ENCODE results near the gene EGFL7. TPM values are rescaled to one million over a fixed set of nuclear protein-coding genes. Genes with fewer than 3 reads are reported as not detected.

The EGFL7 gene
- total RNA-seq, 1 donor from 2014 or later = 38.2 TPM

GRCh38 chr9:136646827-136647711, 15.6 kb upstream of the EGFL7 start:
- Mint-ChIP-seq H3K4me3 (no peak overlapping the region), H3K9me3 (peaks cover 4% of the 10 kb centered on the region), H3K27me3 (ENCODE audit: low read depth) (peaks cover 17% of the 10 kb centered on the region), H3K36me3 (no peaks in the 10 kb centered on the region), H3K27ac (no peak overlapping the region), H3K4me1 (peaks cover 2% of the 10 kb centered on the region)
- DNase-seq (ENCODE audit: low spot score in 2 of 2, unreplicated experiment in 2 of 2) = no peak
- TF ChIP-seq, protein P1, sequence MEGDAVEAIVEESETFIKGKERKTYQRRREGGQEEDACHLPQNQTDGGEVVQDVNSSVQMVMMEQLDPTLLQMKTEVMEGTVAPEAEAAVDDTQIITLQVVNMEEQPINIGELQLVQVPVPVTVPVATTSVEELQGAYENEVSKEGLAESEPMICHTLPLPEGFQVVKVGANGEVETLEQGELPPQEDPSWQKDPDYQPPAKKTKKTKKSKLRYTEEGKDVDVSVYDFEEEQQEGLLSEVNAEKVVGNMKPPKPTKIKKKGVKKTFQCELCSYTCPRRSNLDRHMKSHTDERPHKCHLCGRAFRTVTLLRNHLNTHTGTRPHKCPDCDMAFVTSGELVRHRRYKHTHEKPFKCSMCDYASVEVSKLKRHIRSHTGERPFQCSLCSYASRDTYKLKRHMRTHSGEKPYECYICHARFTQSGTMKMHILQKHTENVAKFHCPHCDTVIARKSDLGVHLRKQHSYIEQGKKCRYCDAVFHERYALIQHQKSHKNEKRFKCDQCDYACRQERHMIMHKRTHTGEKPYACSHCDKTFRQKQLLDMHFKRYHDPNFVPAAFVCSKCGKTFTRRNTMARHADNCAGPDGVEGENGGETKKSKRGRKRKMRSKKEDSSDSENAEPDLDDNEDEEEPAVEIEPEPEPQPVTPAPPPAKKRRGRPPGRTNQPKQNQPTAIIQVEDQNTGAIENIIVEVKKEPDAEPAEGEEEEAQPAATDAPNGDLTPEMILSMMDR (IDR thresholded peaks at IDR 0.05; ENCODE audit: unreplicated experiment) = no peak

DNA sequence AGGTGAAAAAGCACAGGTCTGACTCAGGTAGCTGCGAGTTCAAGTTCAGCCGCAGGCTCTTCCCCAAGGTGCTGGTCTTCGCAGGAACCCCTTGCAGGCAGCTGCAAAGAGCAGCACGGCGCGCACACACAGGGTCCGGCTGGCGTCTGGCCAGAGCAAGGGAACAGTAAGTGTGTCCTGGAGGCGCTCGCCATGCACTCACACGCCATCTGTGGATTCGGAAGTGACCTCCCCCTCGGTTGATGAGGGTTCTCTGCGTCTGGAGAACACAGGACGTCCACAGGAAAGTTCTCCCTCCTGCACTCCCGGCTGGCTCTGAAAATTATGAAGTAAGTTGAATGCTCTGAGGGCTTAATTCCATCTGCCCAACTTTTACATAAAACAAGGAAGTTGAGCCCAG, 14.0 kb upstream of the EGFL7 start:
- Mint-ChIP-seq H3K27ac (no peak overlapping the region), H3K36me3 (no peaks in the 10 kb centered on the region), H3K27me3 (ENCODE audit: low read depth) (peaks cover 3% of the 10 kb centered on the region), H3K9me3 (no peaks in the 10 kb centered on the region), H3K4me1 (peaks cover 2% of the 10 kb centered on the region), H3K4me3 (no peak overlapping the region)
- TF ChIP-seq, protein P1 (IDR thresholded peaks at IDR 0.05; ENCODE audit: unreplicated experiment) = no peak
- no peak for DNase-seq (ENCODE audit: low spot score in 2 of 2, unreplicated experiment in 2 of 2)

- Mint-ChIP-seq H3K36me3 (no peaks in the 10 kb centered on the region), H3K27ac (no peak overlapping the region), H3K27me3 (ENCODE audit: low read depth) (no peaks in the 10 kb centered on the region), H3K4me1 (peaks cover 2% of the 10 kb centered on the region), H3K4me3 (no peak overlapping the region), H3K9me3 (no peaks in the 10 kb centered on the region)
- DNase-seq (ENCODE audit: low spot score in 2 of 2, unreplicated experiment in 2 of 2) = no peak
- TF ChIP-seq, protein P1 (IDR thresholded peaks at IDR 0.05; ENCODE audit: unreplicated experiment) = no peak
Observed at GRCh38 chr9:136650021-136650420, 12.7 kb upstream of the EGFL7 start.

DNA sequence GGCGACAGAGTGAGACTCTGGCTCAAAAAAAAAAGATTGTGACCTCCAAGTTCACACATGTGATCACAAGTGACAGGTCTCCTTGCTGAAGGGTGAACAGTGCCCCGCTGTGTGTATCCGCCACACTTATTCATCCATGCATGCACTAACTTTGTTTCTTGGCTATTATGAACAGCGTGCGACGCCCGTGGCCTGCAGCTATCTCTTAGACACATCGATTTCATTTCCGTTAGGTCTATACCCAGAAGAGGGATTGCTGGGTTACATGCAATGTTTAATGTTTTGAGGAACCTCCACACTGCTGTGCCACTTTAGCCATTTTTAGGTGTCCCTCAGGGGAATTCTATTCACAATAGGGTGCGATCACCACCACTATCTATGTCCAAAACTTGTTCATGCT, 12.1 kb upstream of the EGFL7 start:
- Mint-ChIP-seq H3K4me1 (peaks cover 2% of the 10 kb centered on the region), H3K4me3 (no peak overlapping the region), H3K9me3 (no peaks in the 10 kb centered on the region)

DNA sequence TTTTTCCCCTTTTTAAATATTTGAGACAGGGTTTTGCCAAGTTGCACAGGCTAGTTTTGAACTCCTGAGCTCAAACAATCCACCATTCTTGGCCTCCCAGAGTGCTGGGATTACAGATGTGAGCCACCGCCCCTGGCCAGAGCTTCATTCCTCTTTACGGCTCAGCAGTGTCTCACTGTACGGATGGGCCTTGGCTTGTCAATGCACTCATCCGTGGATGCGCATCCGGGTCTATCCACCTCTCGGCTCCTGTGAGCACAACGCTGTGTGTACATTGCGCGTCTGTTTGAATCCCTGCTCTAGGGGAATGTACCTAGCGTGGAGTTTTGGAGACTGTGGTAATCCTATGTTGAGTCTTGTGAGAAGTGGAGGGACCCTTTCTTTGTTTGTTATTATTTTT, 10.9 kb upstream of the EGFL7 start:
- no peak overlapping the region for H3K4me3 Mint-ChIP-seq
- no peak overlapping the region for H3K27ac Mint-ChIP-seq
- TF ChIP-seq, protein P1 (IDR thresholded peaks at IDR 0.05; ENCODE audit: unreplicated experiment) = no peak
- H3K4me1 Mint-ChIP-seq = peaks cover 2% of the 10 kb centered on the region
- H3K27me3 Mint-ChIP-seq (ENCODE audit: low read depth) = no peaks in the 10 kb centered on the region
- H3K36me3 Mint-ChIP-seq = no peaks in the 10 kb centered on the region
- no peak for DNase-seq (ENCODE audit: low spot score in 2 of 2, unreplicated experiment in 2 of 2)
- H3K9me3 Mint-ChIP-seq = no peaks in the 10 kb centered on the region

More for the DNA sequence above, 12.1 kb upstream of the EGFL7 start:
- TF ChIP-seq, protein P1 (IDR thresholded peaks at IDR 0.05; ENCODE audit: unreplicated experiment) = no peak
- Mint-ChIP-seq H3K36me3 (no peaks in the 10 kb centered on the region), H3K27me3 (ENCODE audit: low read depth) (no peaks in the 10 kb centered on the region), H3K27ac (no peak overlapping the region)
- no peak for DNase-seq (ENCODE audit: low spot score in 2 of 2, unreplicated experiment in 2 of 2)

All from mesothelial cell of epicardium (in vitro differentiated cells).